ENCODE measurements around the gene CNNM1. TPM values are rescaled to one million over a fixed set of nuclear protein-coding genes. Genes with fewer than 3 reads are reported as not detected.
A peak's percentile ranks its signal among the peaks of the same experiment; 100 is the strongest.

CNNM1 gene
- total RNA-seq, 6 donors from 2014 or later, result 0.40 to 1.1 (median 0.69) TPM; not detected in 1

GRCh38 chr10:99341860-99342490 lies 12.8 kb downstream of the CNNM1 start:
- ATAC-seq (ENCODE audit: low FRiP score in 2 of 2) (peak in 1 of 2 donors; percentile 43), DNase-seq (no peak)
- TF ChIP-seq EP300 (IDR thresholded peaks at IDR 0.05) (no peak), CTCF (IDR thresholded peaks at IDR 0.05) (no peak), POLR2AphosphoS5 (IDR thresholded peaks at IDR 0.05) (no peak), POLR2A (IDR thresholded peaks at IDR 0.05) (no peak)
- Histone ChIP-seq H3K27ac (no peak overlapping the region), H3K36me3 (no peaks in the 10 kb centered on the region), H3K4me3 (no peak overlapping the region), H3K4me1 (no peaks in the 10 kb centered on the region), H3K9me3 (no peaks in the 10 kb centered on the region), H3K27me3 (no peaks in the 10 kb centered on the region)
- WGBS, 2 donors, result 47 to 54% methylated on average over 3 of the region's 3 CpGs

GRCh38 chr10:99343262-99343661 lies 14.1 kb downstream of the CNNM1 start:
- no peaks in the 10 kb centered on the region for H3K27me3 ChIP-seq
- DNase-seq (no peak), ATAC-seq (ENCODE audit: low FRiP score in 2 of 2) (no peak)
- no peak overlapping the region for H3K27ac ChIP-seq
- no peaks in the 10 kb centered on the region for H3K36me3 ChIP-seq
- 85 to 88% methylated on average over 5 of the region's 5 CpGs for WGBS, 2 donors
- TF ChIP-seq POLR2AphosphoS5 (IDR thresholded peaks at IDR 0.05), result no peak
- TF ChIP-seq CTCF (IDR thresholded peaks at IDR 0.05), result no peak
- no peak for TF ChIP-seq POLR2A (IDR thresholded peaks at IDR 0.05)
- no peak for TF ChIP-seq EP300 (IDR thresholded peaks at IDR 0.05)
- H3K9me3 ChIP-seq, result no peaks in the 10 kb centered on the region
- H3K4me3 ChIP-seq, result no peak overlapping the region
- H3K4me1 ChIP-seq, result no peaks in the 10 kb centered on the region

- H3K36me3 ChIP-seq, result no peaks in the 10 kb centered on the region
- no peak overlapping the region for H3K27ac ChIP-seq
- no peak for TF ChIP-seq POLR2A (IDR thresholded peaks at IDR 0.05)
- TF ChIP-seq CTCF (IDR thresholded peaks at IDR 0.05), result no peak
- TF ChIP-seq POLR2AphosphoS5 (IDR thresholded peaks at IDR 0.05), result no peak
- TF ChIP-seq EP300 (IDR thresholded peaks at IDR 0.05), result no peak
- no peaks in the 10 kb centered on the region for H3K4me1 ChIP-seq
- H3K27me3 ChIP-seq, result no peaks in the 10 kb centered on the region
- no peak for DNase-seq
- WGBS, 2 donors, result 63 to 73% methylated on average over 4 of the region's 4 CpGs
- H3K4me3 ChIP-seq, result no peak overlapping the region
- no peak for ATAC-seq (ENCODE audit: low FRiP score in 2 of 2)
- H3K9me3 ChIP-seq, result no peaks in the 10 kb centered on the region
These were observed 15.6 kb downstream of the CNNM1 start for GRCh38 chr10:99344715-99345114.

- no peaks in the 10 kb centered on the region for H3K27me3 ChIP-seq
- no peak overlapping the region for H3K27ac ChIP-seq
- ATAC-seq (ENCODE audit: low FRiP score in 2 of 2), result no peak
- no peaks in the 10 kb centered on the region for H3K36me3 ChIP-seq
- DNase-seq, result no peak
- no peak for TF ChIP-seq EP300 (IDR thresholded peaks at IDR 0.05)
- whole genome bisulfite sequencing, 2 donors, result 44 to 67% methylated on average over 1 of the region's 1 CpG
- H3K4me1 ChIP-seq, result no peaks in the 10 kb centered on the region
- H3K9me3 ChIP-seq, result no peaks in the 10 kb centered on the region
- no peak overlapping the region for H3K4me3 ChIP-seq
These were observed 16.2 kb downstream of the CNNM1 start for GRCh38 chr10:99345350-99345749.

- no peak overlapping the region for H3K4me3 ChIP-seq
- TF ChIP-seq POLR2AphosphoS5 (IDR thresholded peaks at IDR 0.05) (no peak), EP300 (IDR thresholded peaks at IDR 0.05) (no peak), CTCF (IDR thresholded peaks at IDR 0.05) (no peak), POLR2A (IDR thresholded peaks at IDR 0.05) (no peak)
- ATAC-seq (ENCODE audit: low FRiP score in 2 of 2), result no peak
These were observed 17.1 kb downstream of the CNNM1 start for GRCh38 chr10:99346247-99346646.

More at GRCh38 chr10:99346247-99346646, 17.1 kb downstream of the CNNM1 start:
- WGBS, 2 donors, result 88% methylated on average over 1 of the region's 1 CpG
- H3K27ac ChIP-seq, result no peak overlapping the region
- no peaks in the 10 kb centered on the region for H3K27me3 ChIP-seq
- H3K4me1 ChIP-seq, result no peaks in the 10 kb centered on the region
- no peaks in the 10 kb centered on the region for H3K9me3 ChIP-seq
- no peaks in the 10 kb centered on the region for H3K36me3 ChIP-seq
- DNase-seq, result no peak
